Stimulated activated naive CD4-positive, alpha-beta T cell treated with Interleukin-2 at 50 U/mL for 16 hours (primary cell): ENCODE data around the gene AP2A2.

Experiments used
- DNase-seq: peaks from one replicate; lab custom pipeline; 2025; lab: John Stamatoyannopoulos, UW

AP2A2 gene

DNA sequence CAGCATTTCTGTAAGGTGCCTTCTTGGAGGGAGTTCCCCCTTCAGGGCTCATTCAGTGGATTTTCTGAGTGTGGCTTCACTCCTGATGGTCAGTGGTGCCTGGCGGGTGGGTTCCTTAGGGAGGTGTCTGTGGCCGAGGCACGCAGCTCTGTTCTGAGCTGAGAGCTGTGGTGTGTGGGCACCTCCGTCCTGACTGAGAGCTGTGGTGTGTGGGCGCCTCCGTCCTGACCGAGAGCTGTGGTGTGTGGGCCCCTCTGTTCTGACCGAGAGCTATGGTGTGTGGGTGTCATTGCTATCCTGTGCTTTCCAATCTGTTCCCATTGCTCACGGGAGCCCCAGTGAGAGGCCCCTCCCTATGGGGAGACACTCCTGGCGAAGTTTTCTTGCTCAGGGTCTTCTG is 71.0 kb downstream of the AP2A2 start:
- no peak for DNase-seq

GRCh38 chr11:997907-998306 is 72.2 kb downstream of the AP2A2 start:
- no peak for DNase-seq

DNA sequence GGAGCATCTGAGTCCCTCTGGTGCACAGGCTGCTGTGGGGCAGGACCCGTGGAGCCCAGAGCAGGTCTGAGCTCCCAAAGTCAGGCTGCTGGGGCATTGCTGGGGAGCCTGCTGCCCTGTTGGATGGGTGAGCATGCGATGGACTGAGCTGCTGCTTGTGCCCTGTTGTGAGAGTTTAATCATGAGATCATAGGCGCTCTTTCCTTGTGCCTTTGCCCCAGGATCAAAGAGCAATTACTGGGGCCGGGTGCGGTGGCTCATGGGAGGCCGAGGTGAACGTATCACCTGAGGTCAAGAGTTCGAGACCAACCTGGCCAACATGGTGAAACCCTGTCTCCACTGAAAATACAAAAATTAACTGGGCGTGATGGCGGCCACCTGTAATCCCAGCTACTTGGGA is 73.3 kb downstream of the AP2A2 start:
- no peak for DNase-seq

- no peak for DNase-seq
Measured at GRCh38 chr11:1000357-1001278, 74.9 kb downstream of the AP2A2 start.

DNA sequence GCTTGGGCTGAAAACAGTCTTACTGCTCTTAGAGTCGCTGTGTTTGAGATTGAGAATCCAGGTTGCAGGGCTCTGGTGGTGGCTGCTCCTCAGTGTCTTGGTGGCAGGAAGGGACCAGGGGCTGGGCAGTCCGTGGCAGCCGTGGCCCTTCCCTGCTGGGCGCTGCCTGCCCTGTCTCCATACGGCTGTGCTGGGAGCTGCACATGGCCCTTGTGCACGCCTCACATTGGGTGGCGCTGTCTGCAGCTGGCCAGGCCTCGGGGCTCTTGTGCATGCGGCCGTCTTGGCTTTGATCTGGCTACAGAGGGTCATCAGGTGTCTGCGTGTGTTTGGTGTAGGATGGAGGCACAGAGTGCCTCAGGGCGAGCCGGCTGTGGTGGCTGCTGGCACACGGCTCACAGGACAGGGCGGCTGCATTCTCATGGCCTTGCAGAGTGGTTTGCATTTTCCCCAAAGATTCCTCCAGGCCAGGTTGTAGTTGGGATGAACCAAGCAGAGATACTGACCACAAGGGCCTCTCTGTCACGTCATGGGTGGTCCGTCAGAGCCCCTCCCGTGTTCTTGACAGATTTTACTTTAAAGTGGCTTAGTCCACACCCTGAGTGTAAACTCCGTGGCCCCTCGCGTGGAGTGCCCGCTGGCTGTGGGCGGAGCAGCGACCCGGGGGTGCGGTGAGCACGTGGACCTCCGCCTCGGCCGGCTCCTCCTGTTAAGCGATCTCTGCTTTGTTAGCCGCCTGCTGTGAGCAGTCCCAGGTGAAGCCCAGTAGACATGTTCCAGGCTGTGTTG is 76.1 kb downstream of the AP2A2 start:
- no peak for DNase-seq

- DNase-seq: no peak
Measured at GRCh38 chr11:1002406-1002984, 76.8 kb downstream of the AP2A2 start.

DNA sequence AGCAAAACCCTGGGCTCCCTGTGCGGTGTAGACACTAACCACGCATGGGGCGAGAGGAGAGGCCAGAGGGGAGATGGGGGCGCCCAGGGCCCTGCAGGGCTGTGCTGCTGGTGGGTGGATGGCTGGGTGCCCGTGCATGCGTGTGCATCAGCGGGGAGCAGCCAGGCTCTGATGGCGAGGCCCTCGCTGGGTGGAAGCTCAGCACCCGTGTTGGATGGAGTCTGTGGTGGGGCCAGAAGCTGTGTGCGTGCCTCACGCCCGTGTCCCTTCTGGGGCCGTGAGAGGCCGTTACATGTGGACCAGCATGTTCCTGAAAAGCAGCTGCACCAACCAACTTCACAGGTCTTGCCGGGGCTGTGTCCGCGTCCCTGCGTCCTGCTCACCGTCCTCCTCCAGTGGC is 77.5 kb downstream of the AP2A2 start:
- no peak for DNase-seq

GRCh38 chr11:1005928-1006327 is 80.3 kb downstream of the AP2A2 start:
- DNase-seq: no peak

GRCh38 chr11:1006762-1007161 is 81.1 kb downstream of the AP2A2 start:
- no peak for DNase-seq

GRCh38 chr11:1007279-1007678 is 81.6 kb downstream of the AP2A2 start:
- no peak for DNase-seq

DNA sequence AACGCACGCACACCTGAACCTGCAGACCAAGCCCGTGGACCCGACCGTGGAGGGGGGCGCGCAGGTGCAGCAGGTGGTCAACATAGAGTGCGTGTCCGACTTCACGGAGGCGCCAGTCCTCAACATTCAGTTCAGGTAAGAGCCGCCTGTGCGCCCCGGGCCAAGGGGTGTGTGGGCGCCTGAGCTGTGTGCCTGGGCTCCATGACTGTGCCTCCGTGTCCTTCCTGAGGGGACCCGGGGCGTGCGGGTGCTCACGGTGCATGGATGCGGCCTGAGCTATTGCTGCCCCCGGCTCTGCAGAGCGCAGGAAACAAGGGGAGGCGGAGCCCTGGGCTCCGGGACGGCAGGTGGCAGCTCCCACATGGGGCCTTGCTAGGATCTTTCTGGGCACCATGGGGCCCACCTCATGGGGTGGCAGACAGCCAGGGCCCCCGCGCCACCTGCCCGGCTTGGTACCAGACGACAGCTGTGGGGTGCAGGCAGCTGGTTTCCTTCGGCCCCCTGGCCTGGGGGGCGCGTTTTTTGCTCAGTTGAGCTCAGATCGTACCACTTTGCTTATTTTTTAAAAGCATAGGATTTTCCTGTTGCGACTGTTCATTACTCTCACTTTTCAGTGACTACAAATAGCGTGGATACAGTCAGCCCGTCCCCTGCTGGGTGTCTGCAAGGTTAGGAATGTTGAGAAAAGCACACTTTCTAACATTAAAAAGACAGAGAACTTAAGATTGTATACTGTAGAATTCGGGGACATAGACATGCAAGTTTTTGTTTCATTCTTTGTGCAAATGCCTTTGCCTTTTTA is 82.5 kb downstream of the AP2A2 start:
- no peak for DNase-seq

GRCh38 chr11:1008803-1009145 is 83.1 kb downstream of the AP2A2 start:
- DNase-seq: no peak

DNA sequence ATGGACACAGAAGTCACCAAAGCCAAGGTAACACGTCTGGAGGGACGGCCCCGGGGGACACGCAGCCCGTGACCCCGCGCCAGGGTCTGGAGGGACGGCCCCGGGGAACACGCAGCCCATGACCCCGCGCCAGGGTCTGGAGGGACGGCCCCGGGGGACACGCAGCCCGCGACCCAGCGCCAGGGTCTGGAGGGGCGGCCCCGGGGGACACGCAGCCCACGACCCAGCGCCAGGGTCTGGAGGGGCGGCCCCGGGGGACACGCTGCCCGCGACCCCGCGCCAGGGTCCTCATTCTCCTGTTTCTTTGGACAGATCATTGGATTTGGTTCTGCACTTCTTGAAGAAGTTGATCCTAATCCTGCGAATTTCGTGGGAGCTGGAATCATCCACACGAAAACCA is 83.7 kb downstream of the AP2A2 start:
- DNase-seq: no peak

- no peak for DNase-seq
Measured at GRCh38 chr11:1009991-1010390, 84.3 kb downstream of the AP2A2 start.

DNA sequence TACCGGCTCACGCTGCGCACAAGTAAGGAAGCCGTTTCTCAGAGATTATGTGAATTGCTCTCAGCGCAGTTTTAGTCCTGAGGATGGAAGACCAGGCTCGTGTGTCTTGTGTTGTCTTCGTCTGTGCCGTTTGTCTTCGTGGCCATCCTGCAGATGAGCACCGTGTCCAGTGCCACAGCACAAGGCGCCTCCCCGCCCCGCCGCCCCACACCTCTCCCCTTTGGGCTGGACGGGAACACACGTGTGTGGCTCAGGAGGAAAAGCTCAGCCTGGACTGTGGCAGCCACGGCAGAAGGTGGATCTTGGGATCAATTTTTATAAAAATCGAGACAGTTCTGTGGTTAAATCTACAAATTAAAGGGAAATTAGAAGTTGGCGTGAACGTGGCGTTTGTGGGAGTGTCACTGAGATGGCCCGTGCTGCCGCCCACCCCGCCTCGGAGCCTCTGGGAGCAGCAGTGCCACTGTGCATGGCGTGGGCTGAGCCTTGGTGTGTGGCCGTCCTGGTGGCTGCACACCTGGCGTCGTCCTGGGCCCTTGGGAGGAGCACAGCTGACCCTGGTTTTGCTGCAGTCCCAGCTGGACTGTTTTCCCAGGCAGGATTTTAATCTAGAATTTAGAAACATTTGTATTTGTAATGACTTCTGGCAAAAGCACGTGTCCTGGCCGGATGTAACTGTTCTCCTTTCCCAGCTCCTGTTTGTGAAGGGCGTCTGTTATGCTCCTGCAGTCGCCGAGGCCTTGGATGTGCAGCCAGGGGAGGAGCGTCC is 85.1 kb downstream of the AP2A2 start:
- DNase-seq: no peak

DNA sequence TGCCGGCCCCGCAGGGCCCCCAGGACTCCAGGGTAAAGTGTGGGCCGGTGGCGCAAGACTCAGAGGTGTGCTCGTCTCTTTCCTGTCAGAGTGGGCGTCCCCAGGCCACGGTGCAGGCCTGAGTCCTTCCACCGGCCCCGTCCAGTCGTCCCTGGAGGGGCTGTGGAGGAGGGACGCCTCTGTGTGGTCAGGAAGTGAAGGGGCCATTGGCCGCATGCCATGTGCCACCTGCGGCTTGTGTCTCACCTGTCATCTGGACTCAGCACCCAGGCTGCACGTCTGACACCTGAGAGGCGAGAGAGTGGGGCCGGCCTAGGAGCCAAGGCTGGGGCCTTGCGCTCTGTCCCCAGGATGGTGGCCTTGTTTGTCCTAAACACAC is 85.6 kb downstream of the AP2A2 start:
- no peak for DNase-seq

DNA sequence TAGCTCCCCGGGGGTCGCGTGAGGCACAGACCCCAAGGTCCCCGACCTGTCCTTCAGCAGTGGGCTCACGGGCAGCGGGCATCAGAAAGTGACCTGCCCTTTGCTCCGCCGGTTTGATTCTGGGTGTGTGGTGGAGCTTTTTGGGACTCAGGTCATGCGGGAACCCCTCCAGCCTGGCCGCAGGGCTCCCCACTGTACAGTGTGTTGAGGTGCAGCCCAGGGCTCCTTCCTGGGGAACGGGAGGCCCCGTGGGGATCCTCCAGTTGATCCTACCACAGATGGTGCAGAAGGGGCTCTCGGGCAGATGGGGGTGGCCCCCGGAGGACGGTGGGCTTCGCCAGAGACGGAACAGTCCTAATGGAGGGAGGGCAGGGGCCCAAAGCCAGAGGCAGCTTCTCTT is 86.6 kb downstream of the AP2A2 start:
- DNase-seq: no peak

DNA sequence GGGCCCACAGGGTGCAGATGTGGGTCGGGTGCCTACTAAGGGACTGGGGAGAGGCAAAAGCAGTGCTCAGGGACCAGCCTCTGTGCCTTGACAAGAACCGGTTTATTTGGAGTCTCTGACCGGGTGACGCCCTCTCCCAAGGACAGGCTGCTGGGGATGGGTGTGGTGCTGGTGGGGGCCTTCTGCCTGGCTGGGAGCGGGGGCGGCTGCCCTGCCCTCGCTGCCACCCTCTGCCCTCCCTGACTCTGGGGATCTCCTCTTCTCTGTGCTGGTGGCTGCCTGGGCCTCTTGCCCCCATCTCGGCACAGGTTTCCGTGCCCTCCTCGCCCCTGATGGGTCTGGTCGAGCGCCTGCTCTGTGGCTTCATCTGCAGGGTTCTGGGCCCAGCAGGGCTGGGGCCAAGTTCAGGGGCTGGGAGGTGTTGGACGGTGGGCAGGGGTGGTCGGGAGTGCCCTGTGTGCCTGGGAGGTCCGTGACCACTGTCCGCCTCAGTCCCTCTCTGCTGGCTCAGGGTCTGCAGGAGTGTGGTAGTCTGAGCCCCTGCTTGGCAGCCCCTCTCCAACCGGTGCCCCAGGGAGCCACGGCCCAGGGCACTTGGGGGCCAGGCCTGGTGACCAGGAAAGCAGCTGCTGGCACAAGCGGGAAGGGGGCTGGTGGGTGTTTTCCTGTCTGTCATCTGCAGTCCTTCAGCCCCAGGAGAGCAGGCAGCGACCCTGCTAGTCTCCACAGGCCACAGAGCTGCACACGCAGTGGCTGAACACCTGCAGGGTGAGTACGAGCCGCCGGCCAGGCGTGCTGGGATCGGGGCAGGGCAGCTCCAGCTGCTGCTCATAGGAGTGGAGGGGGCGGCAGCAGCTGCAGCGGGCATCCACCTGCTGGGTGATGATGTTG is 87.3 kb downstream of the AP2A2 start:
- DNase-seq: no peak

DNA sequence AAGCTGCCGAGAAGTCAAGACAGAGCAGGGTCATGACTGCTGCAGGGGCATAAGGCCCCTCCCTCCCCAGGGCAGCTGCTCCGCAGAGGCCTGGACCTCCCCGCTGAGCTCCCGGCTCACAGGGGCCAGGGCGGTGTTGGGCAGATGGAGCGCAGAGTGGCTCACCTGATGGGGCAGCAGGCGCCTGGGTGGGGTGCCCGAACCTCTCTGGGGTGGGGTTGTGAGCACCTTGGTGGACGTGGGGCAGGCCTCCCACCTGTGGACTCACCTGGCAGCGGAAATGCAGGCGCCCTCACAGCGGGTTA is 87.9 kb downstream of the AP2A2 start:
- DNase-seq: no peak

DNA sequence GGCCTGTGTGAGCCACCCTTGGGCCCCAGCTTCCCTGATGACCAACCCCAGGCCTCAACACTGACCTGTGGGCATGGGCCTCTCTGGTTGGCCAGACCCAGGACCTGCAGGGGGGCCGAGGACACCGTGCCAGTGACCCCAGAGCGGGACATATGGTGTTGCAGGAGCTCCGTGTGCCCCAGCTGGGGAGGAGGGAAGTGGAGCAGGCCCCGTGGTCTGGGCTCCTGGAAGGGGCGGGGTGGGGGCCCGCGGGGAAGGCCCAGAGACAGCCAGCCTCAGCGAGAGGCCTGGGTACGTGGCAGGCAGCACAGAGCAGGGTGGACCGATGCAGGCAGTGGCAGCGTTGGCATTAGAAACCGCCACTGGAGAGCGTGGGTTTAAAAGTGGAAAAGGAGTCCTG is 88.6 kb downstream of the AP2A2 start:
- DNase-seq: no peak

GRCh38 chr11:1015064-1015463 is 89.4 kb downstream of the AP2A2 start:
- no peak for DNase-seq
